Fibroblast of skin of left biceps (primary cell): Measurements from ENCODE around the gene JADE3.
A peak's percentile ranks its signal among the peaks of the same experiment; 100 is the strongest.

Experiments
- DNase-seq, 2 experiments: peaks; one replicate each; pipeline ENCODE4 v3.0.0-alpha.2; 2013; ENCODE audit warnings: low read depth in 2 of 2

Gene JADE3

DNA sequence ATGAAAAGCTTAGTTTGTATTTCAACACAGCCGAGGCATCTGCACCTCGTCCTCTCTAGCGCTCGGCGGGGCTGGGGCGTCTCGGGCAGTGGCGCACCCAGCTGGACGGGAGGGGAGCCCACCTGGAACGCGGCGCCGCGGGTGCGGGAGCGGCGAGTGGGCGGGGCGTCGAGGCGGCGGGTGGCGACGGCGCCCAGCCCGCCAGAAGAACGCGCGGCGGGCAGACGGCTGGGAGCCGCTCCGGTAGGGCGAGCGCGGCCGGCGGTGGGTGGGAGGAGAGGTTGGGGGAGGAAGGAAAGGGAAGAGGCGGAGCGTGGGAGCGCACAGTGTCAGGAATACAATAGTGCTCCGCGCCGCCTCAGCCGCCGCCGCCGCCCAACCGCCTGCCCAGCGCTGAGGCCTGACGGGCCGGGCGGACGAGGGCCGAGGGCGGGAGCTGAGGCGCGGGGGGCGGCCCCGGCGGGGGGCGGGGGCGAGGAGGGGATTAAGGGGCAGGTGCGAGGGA is at the start of gene JADE3:
TSS of gene JADE3 (plus strand) at position 324 of the 505 bp plus-strand sequence. CDS start 72,474 bp downstream, outside the sequence.
- peak in 1 of 2 experiments; percentile 32 for DNase-seq

DNA sequence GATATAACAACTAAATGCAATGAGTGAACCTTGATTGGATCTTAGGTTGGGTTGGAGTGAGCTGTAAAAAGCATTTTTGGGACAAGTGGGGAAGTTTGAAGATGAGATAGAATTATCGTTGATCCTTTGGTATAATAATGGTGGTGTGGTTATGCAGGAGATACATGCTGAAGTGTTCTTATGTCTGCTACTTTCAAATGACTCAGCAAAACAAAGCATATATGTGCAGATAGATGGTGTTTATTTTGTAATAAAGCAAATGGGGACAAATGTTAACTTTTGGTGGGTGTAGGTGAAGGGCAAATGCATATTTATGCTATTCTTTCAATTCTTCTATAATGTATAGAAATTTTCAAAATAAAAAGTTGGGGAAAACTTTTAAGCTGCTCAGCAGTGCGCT is 49.1 kb upstream of the JADE3 start:
- no peak for DNase-seq

DNA sequence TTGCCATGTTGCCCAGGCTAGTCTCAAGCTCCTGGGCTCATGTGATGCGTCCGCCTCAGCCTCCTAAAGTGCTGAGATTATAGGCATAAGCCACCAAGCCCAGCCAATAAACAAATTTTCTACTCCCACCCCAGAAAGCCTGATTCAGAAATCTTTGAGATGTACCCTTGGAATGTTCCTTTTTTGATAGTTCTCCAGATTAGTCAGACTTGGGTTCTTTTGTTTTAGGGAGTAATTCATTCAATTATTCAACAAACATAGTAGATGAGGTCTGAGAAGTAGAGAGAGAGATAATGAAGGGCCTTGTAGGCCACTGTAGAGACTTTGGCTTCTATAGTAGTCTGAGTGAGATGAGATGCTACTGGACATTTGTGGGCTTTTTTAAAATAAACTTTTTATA is 47.6 kb upstream of the JADE3 start:
- DNase-seq, result no peak

DNA sequence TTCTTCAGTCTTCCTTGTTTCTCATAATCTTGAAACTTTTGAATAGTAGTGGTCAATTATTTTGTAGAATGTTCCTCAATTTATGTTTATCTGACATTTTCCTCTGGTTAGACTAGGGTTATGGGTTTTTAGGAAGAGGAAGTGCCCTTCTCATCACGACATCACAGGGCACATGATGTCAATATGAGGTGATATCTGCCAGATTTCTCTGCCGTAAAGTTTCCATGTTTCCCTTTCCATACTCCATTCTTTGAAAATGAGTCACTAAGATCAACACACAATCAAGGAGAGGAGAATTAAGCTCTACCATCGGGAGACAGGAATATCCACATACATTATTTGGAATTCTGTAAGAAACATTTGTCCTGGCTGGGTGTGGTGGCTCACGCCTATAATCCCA is 46.9 kb upstream of the JADE3 start:
- peak in 1 of 2 experiments; percentile 14 for DNase-seq

- no peak for DNase-seq
These were observed 45.5 kb upstream of the JADE3 start for GRCh38 chrX:46866726-46867125.

DNA sequence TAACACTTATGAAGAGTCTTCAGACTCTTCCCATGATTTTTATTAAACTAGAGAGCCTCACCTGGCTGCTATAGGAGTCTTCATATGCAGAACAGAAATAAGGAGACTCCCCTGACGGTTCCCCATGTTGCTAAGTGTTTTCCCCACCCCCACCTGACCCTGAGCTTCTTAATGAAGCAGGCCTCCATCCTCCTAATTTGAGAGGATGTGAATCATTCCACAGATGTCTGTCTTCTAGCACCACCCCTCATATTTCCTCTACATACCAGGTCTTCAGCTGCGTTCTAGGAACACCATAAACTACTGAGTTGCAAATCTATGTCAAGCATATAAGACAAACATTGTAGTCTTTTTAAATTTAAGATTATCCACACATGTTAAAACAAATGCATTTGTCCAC is 38.5 kb upstream of the JADE3 start:
- DNase-seq, result peak in 1 of 2 experiments; percentile 7

DNA sequence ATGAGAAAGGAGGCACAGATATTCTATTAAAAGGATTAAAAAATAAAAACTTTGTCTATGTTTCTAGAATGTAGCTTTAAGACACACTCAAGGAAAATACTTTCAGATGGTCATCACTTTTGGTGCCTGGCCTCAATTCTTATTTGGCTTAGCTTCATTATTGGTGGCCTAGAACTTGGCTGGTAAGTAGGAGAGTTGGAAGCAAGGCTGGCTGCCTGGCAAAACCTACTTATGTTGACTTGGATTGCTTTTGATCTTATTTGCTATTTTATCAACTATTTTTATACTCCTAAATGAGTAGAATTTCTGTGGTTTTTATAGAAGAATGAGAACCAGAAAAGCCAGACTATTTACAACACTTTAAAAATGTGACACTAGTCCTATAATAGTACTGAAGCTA is 35.3 kb upstream of the JADE3 start:
- no peak for DNase-seq

DNA sequence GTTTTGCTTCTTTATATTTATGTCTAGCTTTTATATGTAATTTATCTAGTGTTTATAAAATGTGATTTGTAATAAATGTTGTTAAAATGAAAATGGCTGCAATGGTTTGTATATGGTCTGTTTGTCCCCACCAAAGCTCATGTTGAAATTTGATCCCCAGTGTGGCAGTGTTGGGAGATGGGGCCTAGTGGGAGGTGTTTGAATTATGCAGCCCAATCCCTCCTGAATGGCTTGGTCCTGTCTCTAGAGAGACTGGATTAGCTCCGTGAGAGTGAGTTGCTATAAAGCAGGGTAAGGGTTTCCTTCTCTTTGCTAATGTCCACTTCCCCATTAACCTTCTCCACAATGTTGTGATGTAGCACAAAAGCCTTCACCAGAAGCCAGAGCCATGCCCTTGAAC is 30.0 kb upstream of the JADE3 start:
- DNase-seq, result no peak

- no peak for DNase-seq
These were observed 27.4 kb upstream of the JADE3 start for GRCh38 chrX:46884799-46885198.

DNA sequence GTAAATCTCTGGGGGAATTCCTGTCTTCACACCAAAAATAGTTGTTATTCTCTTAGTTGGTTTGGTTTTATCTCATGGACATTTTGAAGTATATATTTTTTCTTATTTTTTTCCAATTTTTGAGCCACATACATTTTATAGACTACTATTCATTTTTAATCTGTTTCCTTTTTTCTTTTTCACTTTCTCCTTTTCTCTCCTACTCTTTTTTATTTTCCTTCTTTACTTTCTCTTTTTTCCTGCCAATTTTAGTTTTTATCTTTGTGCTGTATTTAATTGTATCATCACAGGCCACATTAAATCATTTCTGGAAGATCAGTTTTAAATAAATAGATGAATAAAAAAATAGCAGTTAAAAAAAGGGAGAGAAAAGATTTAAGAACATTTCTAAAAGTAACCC is 14.0 kb upstream of the JADE3 start:
- no peak for DNase-seq

GRCh38 chrX:46903458-46904242 is 8.6 kb upstream of the JADE3 start:
- no peak for DNase-seq

DNA sequence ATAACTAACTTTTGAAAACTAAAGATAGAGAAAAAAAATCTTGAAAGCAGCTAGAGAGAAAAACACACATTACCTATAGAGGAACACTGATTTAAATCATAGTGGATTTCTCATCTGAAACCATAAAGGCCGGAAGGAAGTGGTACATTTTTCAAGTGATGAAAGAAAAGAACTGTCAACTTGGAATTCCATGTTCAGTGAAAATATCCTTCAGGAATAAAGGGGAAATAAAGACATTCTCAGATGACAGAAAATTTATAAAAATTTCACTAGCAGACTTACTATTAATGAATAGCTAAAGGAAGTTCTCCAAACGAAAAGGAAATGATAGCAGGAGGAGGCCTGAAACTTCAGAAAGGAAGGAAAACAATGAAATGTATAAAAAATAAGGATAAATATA is 7.6 kb upstream of the JADE3 start:
- DNase-seq, result no peak

DNA sequence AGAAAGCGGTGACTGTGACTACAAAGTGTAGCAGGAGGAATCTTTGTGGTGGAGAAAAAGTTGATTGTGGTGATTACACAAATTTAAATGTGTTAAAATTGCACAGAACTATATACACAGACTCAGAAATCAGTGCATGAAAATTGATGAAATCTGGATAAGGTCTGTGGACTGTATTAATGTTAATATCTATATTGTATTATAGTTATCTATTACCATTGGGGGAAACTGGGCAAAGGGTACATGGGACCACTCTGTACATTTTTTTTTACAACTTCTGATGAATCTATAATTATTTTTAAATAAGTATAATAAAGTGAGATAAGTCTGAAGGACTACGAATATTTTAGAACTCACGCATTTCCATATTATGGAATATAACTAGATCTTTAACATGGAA is 1.8 kb upstream of the JADE3 start:
- no peak for DNase-seq

DNA sequence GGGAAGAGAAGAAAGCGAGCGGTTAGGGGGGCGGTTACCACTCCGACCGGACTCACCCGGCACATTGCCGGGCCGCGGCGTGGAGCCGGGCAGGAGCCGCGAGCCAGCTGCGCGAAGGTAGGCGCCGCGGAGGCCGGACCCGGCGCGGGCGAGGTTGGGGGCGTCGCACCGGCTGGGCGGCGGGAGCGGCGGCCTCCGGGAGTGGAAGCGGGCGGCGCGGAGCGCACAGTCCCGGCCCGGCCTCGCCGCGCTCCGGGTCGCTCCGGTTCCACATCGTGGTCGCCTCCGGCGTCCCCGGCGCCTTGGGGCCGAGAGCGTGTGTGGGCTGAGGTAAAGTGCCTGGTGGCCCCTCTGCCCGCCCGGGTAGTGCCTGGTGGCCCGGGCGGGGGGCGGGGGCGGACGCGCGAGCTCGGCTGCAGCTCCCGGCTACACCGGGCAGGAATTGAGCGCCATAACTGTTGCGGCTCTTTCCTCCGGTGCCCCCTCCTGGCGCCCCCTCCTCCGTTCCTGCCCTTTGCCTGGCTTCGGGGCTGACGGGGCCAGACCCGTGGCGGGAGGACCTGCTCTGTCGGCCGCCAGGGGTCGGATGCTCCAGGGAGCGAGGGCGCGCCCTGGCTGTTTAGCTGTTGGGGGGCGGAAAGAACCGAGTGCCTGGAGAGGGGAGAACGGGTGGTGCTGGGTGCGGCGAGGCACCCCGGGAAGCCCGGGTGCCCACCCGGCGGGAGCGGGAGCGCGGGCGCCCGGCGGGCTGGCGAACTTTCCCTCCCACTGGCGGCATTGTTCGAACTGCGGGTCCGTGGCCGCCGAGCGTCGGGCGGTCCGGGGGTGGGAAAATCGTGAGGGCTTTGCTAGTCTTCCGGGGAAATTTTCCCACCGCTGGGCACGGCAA is 626 bp downstream of the JADE3 start:
- no peak for DNase-seq

- no peak for DNase-seq
These were observed 1.4 kb downstream of the JADE3 start for GRCh38 chrX:46913667-46914066.

DNA sequence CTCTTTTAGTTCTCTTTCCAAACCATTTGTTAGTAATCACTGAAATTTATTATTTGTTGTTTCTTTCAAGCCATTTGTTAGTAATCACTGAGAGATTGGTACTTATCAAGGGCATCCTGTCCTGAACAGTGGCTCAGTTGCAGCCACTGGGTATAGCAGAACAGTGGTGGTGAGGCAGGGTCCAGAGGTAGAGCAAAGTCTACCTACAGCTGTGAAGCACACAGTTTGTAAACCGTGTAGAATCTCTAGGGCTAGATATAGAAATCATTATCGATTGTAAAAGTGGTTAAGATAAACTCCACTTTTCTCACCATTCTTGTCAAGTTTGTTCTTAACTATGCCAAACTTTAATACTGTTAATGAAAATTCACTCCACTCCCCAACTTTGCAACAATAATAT is 4.1 kb downstream of the JADE3 start:
- no peak for DNase-seq

DNA sequence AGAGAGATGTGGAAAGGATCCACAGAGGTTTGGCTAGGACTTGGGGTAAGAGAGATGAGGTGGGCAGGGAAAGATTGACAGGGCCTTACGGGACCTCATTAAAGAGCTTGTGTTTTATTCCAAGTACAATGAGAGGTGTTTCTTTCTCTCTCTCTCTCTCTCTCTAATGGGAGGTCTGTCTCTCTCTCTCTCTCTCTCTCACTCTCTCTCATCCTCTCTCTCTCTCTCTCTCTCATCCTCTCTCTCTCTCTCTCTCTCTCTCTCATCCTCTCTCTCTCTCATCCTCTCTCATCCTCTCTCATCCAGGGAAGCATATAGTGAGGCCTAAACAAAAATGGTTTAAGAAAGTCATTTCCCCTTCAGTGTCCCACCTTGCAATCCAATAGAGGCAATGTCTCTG is 5.4 kb downstream of the JADE3 start:
- no peak for DNase-seq

DNA sequence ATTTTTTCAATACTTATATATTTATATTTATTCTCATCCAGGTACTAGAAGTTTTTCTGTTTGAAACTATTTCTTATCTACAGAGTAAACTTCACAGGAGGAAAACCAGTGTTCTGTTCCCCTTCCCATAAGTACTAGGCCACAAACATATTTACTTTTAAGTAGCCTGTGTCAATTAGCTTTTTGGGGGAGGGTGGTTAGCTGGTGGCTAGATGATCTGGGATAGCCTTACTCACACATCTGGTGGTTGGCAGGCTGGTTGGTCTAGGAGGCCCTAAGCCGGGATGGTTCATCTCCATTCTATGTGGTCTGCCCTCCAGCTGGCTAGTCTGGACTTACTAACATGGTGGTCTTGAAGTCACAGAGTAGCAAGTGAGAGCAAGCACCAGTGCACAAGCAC is 6.2 kb downstream of the JADE3 start:
- no peak for DNase-seq

- DNase-seq, result no peak
These were observed 8.0 kb downstream of the JADE3 start for GRCh38 chrX:46920235-46920634.

- DNase-seq, result no peak
These were observed 10.4 kb downstream of the JADE3 start for GRCh38 chrX:46922611-46923010.

GRCh38 chrX:46927718-46928117 is 15.5 kb downstream of the JADE3 start:
- DNase-seq, result no peak

- DNase-seq, result no peak
These were observed 17.4 kb downstream of the JADE3 start for GRCh38 chrX:46929439-46930261.
